CD4-positive, alpha-beta T cell treated with Interleukin-17A for 1 hour (primary cell): ENCODE results near the gene KDM2A.
A peak's percentile ranks its signal among the peaks of the same experiment; 100 is the strongest.
"Not testable (repeated sequence)": the region's sequence is repeated elsewhere in the genome, so short reads cannot be mapped to it uniquely, and the experiment has no call there.

Source experiments
- DNase-seq: peaks from one replicate; pipeline ENCODE4 v3.0.0-alpha.2; 2020

The KDM2A gene

DNA sequence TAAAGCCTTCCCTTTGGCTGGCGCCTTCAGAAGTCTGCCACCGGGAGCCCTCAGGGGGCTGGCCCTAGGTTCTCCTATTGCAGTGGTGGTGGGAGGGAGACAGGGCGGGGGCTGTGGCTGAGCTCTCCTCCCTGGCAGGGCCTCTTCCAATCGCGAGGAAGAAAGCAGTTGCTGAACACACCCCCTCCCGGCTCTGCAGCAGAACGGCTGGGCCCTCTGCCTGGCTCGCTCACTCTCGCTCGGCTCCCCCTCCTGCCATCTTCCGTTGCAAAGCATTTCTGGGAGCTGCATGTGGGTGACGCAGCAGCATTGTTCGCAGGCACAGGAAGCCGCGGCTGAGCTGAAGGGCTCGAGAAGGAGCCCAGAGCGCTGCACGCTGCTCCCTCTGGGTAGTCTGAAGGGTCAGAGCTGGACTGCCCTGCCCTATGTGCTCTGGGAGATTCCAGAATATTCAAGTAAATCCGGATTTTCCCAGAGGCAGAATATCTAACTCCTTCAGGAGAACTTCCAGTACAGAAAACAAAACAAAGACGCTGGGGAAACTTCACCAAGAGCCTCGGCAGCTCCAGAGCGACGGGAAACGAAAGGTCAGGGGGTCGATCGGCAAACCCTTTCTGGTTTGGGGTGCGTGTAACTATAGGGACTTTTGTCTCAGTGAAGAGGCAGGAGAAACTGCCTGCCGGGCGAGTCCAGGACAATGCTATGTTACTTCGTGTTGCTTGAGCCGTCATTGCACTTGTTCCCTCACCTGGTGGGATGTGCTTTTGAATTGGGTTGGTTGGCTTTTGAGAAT is 120.9 kb downstream of the KDM2A start:
- DNase-seq = peak; percentile 99

DNA sequence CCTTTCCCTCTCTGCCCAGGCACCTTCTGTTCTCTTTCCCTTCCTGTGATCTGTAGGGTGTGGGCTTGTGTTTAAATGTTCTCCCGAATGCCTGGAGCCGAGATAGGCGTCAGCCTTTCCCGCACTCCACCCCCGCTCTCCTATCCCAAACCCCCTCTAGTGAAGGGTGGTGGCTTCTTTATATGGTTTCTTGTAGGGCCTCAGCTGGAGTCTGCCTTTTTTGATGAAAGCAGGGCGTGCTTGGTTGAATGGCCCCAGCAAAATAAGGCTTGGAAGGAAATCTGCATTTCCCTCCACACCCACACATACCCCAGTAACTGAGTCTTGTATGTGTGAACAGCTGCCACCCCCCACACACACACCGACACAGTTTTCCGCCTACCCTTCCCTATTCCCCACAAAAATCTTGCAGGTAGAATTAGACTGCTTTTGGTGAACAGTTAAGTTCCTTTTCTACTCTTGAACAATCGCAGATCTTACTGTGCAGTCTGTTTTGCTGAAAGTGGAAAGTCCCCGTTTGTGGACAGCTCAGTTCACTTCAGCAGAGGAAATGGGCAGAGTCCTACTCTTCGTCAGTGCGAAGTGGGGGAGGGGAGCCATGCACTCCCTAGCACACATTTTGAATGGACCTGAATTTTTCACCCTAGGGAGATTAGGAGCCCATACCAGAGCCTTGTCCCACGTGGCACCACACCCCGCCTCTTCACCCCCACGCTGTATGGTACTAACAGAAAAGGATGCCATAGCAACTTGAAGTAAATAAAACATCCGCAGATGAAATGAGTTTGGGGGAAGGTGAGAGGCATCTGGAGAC is 121.7 kb downstream of the KDM2A start:
- peak; percentile 94 for DNase-seq

DNA sequence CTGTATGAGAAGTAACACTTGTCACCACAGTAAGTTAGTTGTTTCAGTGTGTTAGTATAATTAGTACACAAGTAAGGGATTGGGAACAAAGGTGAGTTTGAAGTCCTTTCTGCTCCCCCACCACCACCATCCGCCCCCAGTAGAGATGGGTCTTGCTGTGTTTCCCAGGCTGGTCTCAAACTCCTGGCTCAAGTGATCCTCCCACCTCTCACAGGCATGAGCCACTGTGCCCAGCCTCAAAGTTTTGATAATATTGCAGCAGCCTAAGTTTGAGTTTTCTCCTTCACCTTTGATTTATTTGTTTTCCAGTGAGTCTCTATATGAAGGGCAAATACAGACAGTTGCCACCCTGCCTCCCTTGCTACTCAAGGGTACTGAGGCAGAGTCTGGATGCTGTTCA is 123.5 kb downstream of the KDM2A start:
- DNase-seq = no peak

DNA sequence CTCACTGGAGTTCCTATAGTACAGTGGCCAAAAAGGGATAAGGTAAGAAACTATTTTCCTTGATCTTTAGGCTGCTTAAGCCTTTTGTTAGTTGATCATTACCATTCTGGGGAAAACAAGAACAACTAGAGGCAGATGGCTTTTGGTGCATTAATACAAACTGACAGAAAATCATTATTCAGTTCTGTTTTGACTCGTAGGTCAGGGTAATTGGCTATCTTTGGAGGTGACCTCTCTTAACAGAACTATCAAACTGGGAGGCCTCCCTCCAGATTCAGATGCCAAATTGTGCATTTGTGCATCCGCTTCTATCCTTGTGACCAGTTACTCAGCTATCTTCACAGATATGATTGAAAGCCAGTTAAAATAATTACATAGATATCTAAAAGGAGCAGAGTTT is 124.0 kb downstream of the KDM2A start:
- DNase-seq = no peak

DNA sequence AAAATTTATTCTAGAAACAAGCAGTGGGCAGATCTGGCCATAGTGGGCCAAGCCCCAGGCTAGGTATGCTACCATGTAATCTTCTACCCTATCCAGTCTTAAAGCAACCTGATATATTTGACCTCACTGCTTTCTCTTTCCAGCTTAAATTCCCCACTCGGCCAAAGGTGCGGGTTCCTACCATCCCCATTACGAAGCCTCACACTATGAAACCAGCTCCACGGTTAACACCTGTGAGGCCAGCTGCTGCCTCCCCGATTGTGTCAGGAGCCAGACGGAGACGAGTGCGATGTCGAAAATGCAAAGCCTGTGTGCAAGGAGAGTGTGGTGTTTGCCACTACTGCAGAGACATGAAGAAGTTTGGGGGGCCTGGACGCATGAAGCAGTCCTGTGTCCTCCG is 126.0 kb downstream of the KDM2A start:
- no peak for DNase-seq

DNA sequence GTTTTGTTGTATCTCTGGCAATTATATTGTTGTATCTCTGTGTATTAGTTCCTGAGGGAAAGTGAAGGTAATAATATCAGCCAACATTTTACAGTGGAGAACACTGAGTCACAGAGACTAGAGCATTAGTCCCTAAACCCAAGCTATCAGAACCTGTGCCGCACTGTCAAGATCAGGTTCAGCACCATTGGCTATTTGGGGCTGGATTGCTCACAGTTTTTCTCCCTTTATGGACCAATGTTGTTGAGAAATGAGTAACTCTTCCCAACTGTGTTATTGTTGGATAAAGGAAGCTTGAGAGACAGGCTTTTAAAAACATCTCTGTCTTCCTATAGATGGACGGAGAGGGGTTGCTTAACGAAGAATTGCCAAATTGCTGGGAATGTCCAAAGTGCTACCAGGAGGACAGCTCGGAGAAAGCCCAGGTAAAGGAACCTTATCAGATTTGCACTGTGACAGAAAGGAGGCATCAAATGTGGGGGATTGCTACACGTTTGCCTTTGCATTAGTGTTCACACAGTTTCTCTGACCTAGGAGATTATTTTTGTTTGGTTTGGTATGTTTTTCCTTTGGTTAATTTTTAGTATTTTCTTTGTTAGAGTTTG is 129.0 kb downstream of the KDM2A start:
- no peak for DNase-seq

DNA sequence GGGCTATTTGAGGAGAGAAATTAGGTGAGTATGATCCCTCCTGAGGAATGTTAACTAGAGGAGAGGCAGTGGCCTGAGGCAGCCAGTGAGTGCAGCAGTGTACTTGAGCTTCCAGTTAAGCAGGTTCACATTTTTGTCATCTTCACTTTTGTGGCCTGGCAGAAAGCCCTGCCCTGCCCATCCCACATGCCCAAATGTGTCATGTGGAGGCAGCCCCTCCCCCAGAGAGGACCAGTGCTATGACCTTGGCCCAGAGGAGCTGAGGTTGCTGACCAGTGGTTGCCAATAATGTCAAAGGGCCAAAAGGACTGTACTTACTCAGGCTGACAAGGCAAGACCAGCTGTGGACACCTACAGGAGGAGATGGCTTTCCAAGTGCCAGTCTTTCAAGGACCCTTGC is 129.6 kb downstream of the KDM2A start:
- DNase-seq = no peak

DNA sequence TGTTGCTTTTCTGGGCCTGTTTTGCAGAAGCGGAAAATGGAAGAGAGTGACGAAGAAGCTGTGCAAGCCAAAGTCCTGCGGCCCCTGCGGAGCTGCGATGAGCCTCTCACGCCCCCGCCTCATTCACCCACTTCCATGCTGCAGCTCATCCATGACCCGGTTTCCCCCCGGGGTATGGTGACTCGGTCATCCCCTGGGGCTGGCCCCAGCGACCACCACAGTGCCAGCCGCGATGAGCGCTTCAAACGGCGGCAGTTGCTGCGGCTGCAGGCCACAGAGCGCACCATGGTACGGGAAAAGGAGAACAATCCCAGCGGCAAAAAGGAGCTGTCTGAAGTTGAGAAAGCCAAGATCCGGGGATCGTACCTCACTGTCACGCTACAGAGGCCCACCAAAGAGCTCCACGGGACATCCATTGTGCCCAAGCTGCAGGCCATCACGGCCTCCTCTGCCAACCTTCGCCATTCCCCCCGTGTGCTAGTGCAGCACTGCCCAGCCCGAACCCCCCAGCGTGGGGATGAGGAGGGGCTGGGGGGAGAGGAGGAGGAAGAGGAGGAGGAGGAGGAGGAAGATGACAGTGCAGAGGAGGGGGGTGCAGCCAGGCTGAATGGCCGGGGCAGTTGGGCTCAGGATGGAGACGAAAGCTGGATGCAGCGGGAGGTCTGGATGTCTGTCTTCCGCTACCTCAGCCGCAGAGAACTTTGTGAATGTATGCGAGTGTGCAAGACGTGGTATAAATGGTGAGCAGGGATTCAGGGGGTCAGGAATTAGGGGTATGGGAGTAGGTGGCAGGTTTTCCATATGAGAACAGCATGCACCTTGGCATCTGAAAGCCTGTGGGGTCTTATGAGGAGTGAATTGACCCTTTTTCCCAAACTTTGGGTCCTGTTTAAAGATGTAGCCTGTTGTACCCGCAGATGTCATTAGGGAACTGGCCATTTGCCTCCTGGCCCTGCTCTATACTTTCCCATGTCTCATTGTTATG is 131.3 kb downstream of the KDM2A start:
- DNase-seq = no peak

DNA sequence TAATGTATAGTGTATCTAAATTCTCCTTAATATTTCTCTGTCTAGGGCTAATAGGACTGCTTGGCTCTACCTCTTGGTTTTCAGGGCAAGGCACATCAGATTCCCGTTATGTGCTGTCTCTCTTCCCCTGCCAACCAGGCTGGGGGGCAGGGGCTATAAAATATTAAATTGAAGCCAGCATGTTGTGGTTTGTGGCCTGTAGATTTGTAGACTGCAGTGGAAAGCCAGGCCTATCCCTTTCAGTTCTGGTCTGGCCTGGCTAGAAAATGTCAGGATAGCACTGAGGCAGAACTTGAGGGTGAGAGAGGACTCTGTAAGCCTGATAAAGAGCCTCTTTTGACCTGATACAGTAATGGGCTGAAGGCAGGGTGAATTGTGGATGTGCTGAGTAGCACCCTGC is 132.8 kb downstream of the KDM2A start:
- DNase-seq = no peak

DNA sequence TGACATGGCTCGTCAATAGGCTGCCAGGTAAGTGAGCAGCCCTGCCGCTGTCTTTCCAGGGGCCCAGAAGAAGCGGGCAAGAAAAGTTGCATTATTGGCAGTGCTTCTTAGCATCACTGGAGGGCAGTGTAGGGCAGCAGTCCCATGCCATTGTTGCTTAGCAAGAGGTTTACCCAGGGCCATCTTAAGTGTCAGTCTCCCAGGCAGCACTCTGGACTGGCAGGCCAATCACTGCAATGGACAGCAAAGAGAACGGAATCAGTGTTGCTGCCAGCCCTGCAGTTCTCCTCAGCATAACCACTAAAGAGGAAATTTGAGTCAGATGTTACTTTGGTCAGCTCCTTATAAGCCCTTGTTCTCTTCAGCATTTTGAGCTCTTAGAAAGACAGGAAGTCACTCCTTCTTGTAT is 133.8 kb downstream of the KDM2A start:
- DNase-seq = peak; percentile 56

DNA sequence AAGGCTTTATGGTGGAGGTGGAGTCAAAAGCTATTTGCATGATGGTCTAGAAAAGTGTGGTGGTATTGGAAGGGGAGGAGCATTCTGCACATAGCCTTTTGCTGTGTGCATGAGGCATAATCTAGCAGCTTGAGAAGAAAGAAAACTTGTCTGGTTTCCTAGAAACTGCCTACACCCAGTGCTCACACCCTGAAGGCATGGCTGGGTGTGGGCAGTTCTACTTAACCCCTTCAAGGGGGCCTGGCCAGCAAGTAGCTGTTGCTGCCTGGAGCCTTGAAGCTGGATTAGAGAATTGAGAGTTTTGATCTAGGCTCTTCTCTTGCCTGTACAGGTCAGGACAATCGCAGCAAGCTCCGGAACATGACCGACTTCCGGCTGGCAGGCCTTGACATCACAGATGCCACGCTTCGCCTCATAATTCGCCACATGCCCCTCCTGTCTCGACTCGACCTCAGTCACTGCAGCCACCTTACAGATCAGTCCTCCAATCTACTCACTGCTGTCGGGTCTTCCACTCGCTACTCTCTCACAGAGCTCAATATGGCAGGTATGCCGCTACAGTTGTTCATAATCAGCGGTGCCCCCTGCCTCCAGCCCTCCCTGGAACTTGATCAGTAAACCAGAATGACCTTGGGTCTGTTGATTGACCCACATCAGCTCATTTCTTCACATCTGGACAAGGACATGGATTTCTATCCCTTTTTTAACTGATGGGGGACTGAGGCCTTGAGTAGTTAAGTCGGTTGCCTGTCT is 135.0 kb downstream of the KDM2A start:
- no peak for DNase-seq

DNA sequence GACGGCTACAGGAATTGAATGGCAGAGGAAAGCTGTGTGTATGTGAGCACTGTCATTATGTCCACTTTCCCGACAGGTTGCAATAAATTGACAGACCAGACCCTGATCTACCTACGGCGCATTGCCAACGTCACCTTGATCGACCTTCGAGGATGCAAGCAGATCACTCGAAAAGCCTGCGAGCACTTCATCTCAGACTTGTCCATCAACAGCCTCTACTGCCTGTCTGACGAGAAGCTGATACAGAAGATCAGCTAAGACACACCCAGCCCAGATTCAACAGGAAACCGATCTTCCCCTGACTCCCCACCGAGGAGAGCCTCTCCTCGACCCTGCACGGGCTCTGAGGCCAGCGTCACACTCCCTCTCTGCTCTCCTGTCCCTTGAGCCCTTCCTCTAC is 135.7 kb downstream of the KDM2A start:
- DNase-seq = no peak

DNA sequence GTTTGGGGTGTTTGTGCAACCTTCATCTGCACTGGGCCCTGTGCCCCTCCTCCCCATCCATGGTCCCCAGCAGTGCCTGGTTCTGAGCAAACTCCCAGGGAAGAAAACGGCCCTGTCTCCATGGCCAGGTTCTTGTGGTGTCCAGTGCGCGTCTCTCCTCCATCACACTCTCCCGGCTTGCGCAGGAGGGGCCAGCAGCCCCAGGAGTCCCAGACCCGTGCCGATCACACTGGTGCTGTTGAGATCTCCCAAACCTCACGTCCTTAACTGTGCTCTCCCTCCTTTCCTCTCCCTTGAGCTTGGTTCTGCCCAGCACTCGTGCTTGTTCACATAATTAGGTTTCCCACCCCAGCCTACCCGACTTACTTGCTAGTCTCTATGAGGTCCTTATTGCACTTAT is 136.3 kb downstream of the KDM2A start:
- no peak for DNase-seq

DNA sequence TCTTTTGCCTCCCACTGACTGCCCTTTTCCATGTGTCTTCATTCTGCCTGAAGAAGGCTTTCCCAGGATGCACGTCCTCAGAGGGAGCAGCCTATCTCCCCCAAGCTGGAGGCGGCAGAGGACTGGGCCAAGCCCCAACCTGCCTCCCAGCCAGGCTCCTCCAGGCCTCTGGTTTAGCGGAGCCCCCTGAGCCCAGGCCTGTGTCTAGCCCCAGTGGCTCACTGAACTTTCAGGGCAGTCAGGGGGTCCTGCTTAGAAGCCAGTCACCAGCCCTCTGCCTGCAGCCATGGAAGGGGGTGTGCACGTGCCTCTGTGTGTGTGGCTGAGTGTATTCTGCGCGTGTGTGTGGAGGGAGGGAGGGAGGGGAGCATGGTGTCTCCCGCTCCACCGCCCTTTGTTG is 136.8 kb downstream of the KDM2A start:
- no peak for DNase-seq

DNA sequence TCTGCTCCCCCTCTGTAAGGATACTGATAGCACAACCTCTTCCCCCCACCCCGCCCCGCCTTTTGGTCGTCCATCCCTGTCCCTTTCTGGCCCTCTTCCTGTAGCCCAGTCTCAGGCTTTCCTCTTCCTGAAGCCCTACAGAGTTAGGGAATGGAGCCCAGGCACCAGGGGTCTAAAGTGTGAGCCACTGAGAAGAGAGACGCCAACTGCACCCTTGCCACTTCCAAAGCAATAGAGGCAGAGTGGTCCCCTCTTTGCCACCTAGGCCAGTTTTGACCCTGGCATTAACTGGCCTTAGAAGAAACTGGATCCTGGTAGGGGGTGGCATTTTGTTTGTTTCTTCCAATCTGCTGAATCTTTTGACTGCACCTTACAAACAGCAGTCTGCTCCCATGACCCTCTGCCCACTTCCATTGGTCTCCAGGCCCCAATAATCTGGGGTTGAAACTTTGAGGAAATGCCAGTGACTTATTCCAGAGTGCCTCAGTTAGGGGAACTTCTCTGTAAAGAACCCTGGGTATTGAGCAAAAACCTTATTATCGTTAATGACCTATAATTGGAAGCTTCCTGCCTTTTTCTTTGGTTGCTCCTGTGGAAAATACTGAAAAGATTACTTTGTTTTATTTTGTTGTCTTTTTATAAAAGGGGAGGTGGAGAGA is 137.5 kb downstream of the KDM2A start:
- no peak for DNase-seq

DNA sequence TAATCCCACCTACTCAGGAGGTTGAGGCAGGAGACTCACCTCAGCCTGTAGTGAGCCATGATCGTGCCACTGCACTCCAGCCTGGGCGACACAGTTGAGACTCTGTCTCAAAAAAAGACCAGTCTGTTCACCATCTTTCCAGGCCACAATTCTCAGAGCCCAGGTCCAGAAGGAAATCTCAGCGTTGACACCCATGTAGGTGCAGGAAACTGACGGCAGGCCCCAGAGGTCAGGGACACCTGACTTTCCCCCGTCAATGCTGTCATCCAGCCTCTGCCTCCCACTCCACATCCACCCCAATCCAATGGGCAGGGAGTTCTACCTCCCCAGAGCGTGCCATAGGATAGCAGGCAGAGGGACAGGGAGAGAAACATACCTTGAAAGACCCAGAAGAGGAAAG is 141.3 kb downstream of the KDM2A start:
- no peak for DNase-seq

DNA sequence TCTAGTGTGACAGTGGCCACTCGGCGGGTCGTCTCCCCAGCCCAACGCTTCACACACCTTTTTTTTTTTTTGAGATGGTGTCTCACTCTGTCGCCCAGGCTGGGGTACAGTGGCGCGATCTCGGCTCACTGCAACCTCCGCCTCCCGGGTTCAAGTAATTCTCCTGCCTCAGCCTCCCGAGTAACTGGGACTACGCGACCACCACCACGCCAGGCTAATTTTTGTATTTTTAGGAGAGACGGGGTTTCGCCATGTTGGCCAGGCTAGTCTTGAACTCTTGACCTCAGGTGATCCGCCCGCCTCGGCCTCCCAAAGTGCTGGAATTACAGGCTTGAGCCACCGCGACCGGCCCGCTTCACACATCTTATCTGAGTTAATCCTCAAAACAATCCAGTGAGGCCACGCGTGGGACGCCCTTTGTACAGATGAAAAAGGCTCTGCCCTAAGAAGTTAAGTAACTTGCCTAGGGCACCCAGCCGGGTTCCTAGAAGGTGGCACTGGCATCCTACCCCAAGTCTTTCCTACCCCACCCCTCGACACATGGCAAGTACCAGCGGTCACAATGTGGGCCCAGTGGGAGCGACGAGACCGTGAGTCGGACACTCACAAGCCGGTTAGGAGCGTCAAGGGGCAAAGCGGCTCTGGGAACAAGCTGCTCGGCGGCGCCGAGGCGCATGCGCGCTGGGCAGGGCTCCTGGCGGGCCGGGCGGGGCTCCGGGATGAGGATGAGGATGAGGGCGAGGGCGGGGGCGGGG is 142.0 kb downstream of the KDM2A start:
- DNase-seq = not testable (repeated sequence)

DNA sequence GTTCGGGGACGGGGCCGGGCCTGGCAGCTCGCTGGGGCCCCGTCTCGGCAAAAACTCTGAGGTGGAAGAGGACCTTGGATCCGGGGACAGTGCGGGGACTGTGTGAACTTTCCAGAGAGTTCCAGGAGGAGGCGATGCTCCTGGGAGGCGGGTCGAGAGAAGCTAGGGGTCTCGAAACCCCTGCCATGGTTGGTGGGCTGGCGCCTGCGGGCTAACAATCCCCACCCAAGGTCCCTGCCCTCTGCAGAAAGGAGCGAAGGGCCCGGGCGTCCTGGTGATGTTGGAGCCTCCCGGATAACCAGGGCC is 142.5 kb downstream of the KDM2A start:
- DNase-seq = no peak

DNA sequence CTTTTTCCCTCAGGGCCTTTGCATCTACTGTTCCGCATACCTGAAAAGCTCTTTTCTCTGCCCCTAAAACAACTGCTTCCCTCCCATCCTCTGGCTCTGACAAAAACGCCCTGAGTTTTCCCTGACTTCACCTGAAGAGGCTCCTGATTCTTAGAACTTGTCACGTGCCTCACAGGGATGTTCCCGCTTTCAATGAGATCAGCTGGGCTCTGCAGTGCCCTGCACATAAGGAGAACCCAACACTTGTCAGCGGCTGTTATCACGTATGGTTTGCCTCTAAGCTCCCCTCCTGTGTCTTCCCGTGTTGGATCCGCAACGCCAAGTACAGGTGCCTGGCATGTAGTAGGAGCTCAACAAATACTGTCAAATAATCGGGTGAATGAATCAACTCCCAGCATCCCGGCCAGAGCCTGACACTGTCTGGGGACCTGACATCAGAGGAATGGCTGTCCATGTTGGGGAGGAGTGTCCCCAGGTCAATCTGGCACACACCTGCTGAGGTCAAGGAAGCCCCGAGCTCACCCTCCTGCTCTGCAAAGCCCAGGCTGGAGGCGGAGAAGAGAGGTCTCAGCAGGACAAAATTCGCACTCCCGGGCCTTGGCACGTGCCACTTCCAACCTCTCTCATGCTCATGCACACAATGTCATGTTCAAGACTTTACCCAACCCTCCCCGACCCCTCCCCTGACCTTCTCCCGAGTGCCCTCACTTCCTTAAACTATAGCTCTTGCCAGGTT is 143.1 kb downstream of the KDM2A start:
- DNase-seq = no peak
